ENCODE results near the gene ZMAT5.
A peak's percentile ranks its signal among the peaks of the same experiment; 100 is the strongest.

The ZMAT5 gene, protein sequence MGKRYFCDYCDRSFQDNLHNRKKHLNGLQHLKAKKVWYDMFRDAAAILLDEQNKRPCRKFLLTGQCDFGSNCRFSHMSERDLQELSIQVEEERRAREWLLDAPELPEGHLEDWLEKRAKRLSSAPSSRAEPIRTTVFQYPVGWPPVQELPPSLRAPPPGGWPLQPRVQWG

DNA sequence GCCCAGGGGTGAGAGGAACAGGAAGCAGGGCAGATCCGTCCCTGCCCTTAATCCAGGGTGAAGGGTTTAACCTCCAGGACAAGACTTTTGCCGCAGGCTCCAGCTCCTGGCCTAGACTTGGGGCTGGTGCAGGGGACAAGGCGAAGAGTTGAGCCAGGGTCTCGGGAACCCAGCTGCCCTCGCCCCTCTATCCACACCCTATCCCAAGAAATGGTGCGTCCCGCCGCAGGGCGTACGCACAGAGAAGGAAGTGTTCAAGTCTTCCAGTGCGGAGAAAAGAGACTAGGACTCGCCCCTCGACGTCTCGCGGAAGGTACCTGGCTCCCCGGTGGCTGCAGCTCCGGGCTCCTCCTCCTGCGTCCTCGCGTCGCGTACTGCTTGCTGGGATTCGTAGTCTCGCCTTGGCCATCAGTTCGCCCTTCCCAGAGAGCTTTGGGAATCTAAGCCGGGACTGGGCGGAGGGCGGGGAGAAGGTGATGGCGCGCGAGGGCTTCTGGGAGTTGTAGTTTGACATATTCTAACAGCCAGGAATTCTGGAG, at the start of gene ZMAT5:
TSS of gene ZMAT5 (minus strand) at position 376 of the 539 bp plus-strand sequence. CDS start 18,463 bp downstream, outside the sequence.
- peak; percentile 87 to 97 (median 90) for DNase-seq

DNA sequence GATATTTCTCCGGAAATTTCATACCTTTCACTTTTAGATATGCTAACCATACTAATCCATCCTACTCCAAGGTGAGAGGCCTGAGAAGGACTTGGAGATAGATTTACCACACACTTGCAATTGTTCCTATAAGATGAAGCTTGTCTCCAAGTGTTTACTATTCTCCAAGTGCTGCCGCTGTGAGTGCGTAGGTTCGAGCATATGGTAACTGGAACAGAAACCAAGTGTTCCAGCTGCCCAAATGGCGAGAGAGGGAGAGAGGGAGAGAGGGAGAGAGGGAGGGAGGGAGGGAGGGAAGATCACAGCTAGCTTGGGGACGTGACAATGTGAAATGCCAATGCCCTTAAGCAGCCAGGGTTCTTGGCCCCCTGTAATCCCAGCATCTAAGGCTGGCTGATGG, 49.7 kb upstream of the ZMAT5 start:
- peak in 1 of 3 experiments; percentile 55 for DNase-seq

- peak in 1 of 3 experiments; percentile 19 for DNase-seq
These were observed 49.3 kb upstream of the ZMAT5 start for GRCh38 chr22:29816128-29816527.

GRCh38 chr22:29815580-29815979, 48.8 kb upstream of the ZMAT5 start:
- DNase-seq, result no peak

GRCh38 chr22:29814003-29814402, 47.2 kb upstream of the ZMAT5 start:
- DNase-seq, result no peak

DNA sequence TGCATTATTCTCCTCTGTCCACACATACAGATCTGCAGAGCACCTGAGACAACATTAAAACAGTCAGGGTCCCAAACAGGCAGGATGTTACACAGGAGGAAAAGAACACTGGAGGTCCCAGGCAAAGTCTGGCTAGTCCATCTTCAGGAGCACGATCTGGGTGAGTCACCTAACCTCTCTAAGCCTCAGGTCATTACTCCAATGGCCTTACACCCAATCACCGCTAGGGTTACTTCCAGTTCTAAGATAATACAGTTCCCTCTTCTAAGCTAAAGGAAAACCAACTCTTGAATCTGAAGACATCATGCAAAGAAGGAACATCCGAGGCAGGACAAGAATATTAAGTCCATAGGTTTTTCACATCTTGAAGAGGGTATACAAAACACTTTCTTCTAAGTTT, 46.8 kb upstream of the ZMAT5 start:
- no peak for DNase-seq

GRCh38 chr22:29813126-29813525, 46.3 kb upstream of the ZMAT5 start:
- DNase-seq, result no peak

- DNase-seq, result no peak
These were observed 44.6 kb upstream of the ZMAT5 start for GRCh38 chr22:29811377-29811776.

DNA sequence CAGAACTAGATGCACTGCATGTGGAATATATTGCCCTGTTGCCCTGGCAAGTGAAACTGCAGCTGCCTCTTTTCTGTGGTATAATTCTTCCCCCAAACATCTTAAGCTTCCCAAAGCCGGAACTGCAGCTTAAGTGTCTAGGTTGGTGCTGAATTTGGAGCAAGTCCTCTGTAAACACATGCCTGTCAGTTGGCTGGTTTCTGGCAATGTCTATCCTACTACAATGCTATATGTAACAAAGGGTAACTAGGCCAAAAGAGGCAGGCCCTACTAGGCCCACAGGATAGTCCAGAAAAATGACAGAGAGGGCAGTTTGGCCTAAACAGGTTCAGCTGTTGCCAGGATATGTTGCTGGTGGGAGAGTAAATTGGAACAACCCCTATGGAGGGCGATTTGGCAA, 43.4 kb upstream of the ZMAT5 start:
- no peak for DNase-seq

- DNase-seq, result no peak
These were observed 39.4 kb upstream of the ZMAT5 start for GRCh38 chr22:29806196-29806595.

DNA sequence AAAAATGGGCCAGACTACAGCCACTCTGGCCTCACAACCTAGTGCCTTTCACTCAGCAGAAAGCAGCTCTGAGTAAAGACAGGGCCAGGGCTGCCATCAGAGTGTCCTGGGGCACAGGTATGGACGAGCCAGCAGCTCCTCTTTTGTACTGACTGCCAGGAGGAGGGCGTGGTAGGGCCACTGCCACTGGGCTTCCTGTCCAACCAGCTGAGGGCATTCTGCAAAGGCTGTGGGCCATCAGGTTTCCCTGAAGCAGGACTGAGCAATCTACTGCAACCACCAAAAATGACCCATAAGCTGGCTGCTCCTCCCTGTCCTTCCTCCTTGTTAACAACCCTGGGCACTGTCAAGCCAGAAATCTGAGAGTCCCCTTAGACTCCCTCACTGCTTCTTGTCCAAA, 38.2 kb upstream of the ZMAT5 start:
- DNase-seq, result no peak

- no peak for DNase-seq
These were observed 36.4 kb upstream of the ZMAT5 start for GRCh38 chr22:29803190-29803589.

DNA sequence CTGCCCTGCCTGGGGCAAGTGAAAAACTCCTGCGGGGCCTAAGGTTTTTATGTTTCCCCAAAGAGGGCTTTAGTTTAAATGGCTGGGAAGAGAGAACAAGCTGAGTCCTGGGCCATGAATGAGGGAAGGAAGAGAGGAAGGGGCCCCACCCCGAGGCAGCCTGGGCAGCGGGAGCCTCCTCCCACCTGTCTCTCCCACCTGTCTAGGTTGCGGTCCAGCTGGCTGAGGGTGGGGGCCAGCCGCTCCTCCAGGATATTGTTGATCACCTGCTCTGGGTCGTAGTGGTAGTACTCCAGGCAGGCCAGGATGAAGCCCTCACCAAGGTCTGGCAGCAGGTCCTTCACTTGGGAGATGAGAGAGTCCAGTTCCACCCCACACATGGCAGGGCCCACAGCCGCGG, 35.0 kb upstream of the ZMAT5 start:
- DNase-seq, result no peak

GRCh38 chr22:29801153-29801552, 34.3 kb upstream of the ZMAT5 start:
- DNase-seq, result no peak

GRCh38 chr22:29799217-29799680, 32.4 kb upstream of the ZMAT5 start:
- no peak for DNase-seq

- no peak for DNase-seq
These were observed 32.0 kb upstream of the ZMAT5 start for GRCh38 chr22:29798801-29799200.

DNA sequence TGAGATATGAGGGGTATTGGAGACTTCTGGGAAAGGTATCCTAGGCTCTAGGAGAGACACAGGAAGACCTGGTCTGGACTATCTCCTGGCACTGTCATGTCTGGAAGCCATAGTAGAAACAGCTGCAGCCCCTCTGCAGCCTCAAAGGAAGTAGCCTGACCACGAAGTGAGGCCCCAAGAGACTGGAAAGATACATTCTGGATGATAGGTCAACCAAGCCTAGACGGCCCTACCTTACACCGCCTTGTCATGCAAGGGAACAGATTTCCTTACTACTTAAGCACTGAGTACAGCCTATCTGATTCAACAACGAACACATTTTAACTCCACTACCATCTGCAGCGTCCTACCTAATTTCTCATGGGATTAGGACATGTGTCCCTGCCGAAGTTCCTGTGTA, 31.5 kb upstream of the ZMAT5 start:
- DNase-seq, result no peak

- no peak for DNase-seq
These were observed 30.5 kb upstream of the ZMAT5 start for GRCh38 chr22:29797351-29797750.

DNA sequence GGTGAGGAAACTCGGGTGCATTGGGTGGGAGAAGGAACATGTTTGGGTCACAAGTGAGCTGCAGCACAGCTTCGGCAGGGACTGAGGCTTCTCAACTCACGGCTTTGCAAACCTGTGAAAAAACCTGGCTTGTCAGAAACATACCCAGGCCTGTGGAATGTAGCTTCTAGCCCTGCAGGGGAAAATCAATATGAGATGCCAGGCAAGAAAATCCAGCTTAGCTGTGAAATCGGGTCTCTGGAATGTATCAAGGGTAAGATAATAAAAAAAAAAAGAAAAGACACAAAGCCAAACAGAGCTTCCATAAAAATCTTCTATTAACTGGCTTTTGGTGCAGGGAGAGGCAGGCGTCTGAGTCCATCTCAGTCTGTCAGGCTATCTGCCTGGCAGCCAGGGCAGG, 28.9 kb upstream of the ZMAT5 start:
- no peak for DNase-seq

- no peak for DNase-seq
These were observed 26.6 kb upstream of the ZMAT5 start for GRCh38 chr22:29793396-29793795.

GRCh38 chr22:29790061-29790460, 23.3 kb upstream of the ZMAT5 start:
- DNase-seq, result no peak

- DNase-seq, result no peak
These were observed 21.8 kb upstream of the ZMAT5 start for GRCh38 chr22:29788339-29789279.

GRCh38 chr22:29787371-29787980, 20.7 kb upstream of the ZMAT5 start:
- peak in 1 of 3 experiments; percentile 4 for DNase-seq
